Skeletal muscle satellite cell (primary cell): ENCODE results near the gene RNF148. TPM values are rescaled to one million over a fixed set of nuclear protein-coding genes. Genes with fewer than 3 reads are reported as not detected.

Experiments used
- H3K27me3 ChIP-seq: 2 replicates; pipeline ENCODE4 v1.7.0; 2013; ENCODE audit warnings: low read length; ENCODE audit not compliant: control insufficient read depth, insufficient read depth
- H3K36me3 ChIP-seq: 2 replicates; pipeline ENCODE4 v1.7.0; 2013; ENCODE audit warnings: mild to moderate bottlenecking, control low read depth, low read length; ENCODE audit not compliant: insufficient read depth
- H3K4me1 ChIP-seq: 2 replicates; pipeline ENCODE4 v1.7.0; 2013; ENCODE audit warnings: low read length; ENCODE audit not compliant: control insufficient read depth, insufficient read depth
- H3K4me2 ChIP-seq: 2 replicates; pipeline ENCODE4 v1.7.0; 2013; ENCODE audit warnings: mild to moderate bottlenecking, low read length
- H3K4me3 ChIP-seq: 2 replicates; pipeline ENCODE4 v1.7.0; 2013; ENCODE audit warnings: low read length
- H3K9ac ChIP-seq: 2 replicates; pipeline ENCODE4 v1.7.0; 2013; ENCODE audit warnings: mild to moderate bottlenecking, low read depth, low read length, moderate library complexity
- H3K9me3 ChIP-seq: replicated peaks from 2 replicates; pipeline ENCODE4 v1.7.0; 2013; ENCODE audit warnings: mild to moderate bottlenecking, control low read depth, low read length
- total RNA-seq: library from RNA; depleted of rRNA; stranded (reverse); fragments of >200 nt; gene quantifications from 2 replicates; pipeline ENCODE4 v1.2.3, GENCODE V29; 2012; rRNA removed

Gene RNF148
- total RNA-seq, result 0.22 and 0.25 TPM in 2 replicates

GRCh38 chr7:122702872-122703510 lies at the start of gene RNF148:
Gene RNF148, minus strand, starts transcription at chr7:122702922. Its CDS starts 172 bp downstream, at chr7:122702750.
- Histone ChIP-seq H3K4me3 (no peak within 1 kb of the TSS), H3K36me3 (no peaks in the 10 kb centered on the region), H3K9me3 (no peaks in the 10 kb centered on the region), H3K4me2 (no peak within 1 kb of the TSS), H3K4me1 (no peaks in the 10 kb centered on the region), H3K27me3 (no peaks in the 10 kb centered on the region), H3K9ac (no peak within 1 kb of the TSS)

GRCh38 chr7:122750389-122750788 lies 47.7 kb upstream of the RNF148 start:
- Histone ChIP-seq H3K4me2 (no peak overlapping the region), H3K4me1 (no peaks in the 10 kb centered on the region), H3K9ac (no peak overlapping the region), H3K36me3 (no peaks in the 10 kb centered on the region), H3K27me3 (no peaks in the 10 kb centered on the region), H3K4me3 (no peak overlapping the region), H3K9me3 (no peaks in the 10 kb centered on the region)

GRCh38 chr7:122748195-122748594 lies 45.5 kb upstream of the RNF148 start:
- no peaks in the 10 kb centered on the region for H3K9me3 ChIP-seq
- H3K36me3 ChIP-seq, result no peaks in the 10 kb centered on the region
- H3K4me3 ChIP-seq, result no peak overlapping the region
- no peak overlapping the region for H3K4me2 ChIP-seq
- no peaks in the 10 kb centered on the region for H3K27me3 ChIP-seq
- no peaks in the 10 kb centered on the region for H3K4me1 ChIP-seq
- no peak overlapping the region for H3K9ac ChIP-seq

- no peaks in the 10 kb centered on the region for H3K9me3 ChIP-seq
- H3K9ac ChIP-seq, result no peak overlapping the region
- H3K4me2 ChIP-seq, result no peak overlapping the region
- no peaks in the 10 kb centered on the region for H3K36me3 ChIP-seq
- no peaks in the 10 kb centered on the region for H3K4me1 ChIP-seq
- no peak overlapping the region for H3K4me3 ChIP-seq
- no peaks in the 10 kb centered on the region for H3K27me3 ChIP-seq
Observed at GRCh38 chr7:122746948-122747347, 44.2 kb upstream of the RNF148 start.

GRCh38 chr7:122743211-122743610 lies 40.5 kb upstream of the RNF148 start:
- Histone ChIP-seq H3K9me3 (no peaks in the 10 kb centered on the region), H3K4me3 (no peak overlapping the region), H3K4me2 (no peak overlapping the region), H3K27me3 (no peaks in the 10 kb centered on the region), H3K9ac (no peak overlapping the region), H3K36me3 (no peaks in the 10 kb centered on the region), H3K4me1 (no peaks in the 10 kb centered on the region)

- H3K4me1 ChIP-seq, result no peaks in the 10 kb centered on the region
- no peaks in the 10 kb centered on the region for H3K27me3 ChIP-seq
- no peak overlapping the region for H3K4me2 ChIP-seq
- no peak overlapping the region for H3K4me3 ChIP-seq
- no peaks in the 10 kb centered on the region for H3K36me3 ChIP-seq
- no peaks in the 10 kb centered on the region for H3K9me3 ChIP-seq
- no peak overlapping the region for H3K9ac ChIP-seq
Observed at GRCh38 chr7:122738947-122739346, 36.2 kb upstream of the RNF148 start.

GRCh38 chr7:122736183-122736582 lies 33.5 kb upstream of the RNF148 start:
- no peak overlapping the region for H3K4me2 ChIP-seq
- no peaks in the 10 kb centered on the region for H3K9me3 ChIP-seq
- no peak overlapping the region for H3K9ac ChIP-seq
- H3K4me3 ChIP-seq, result no peak overlapping the region
- H3K4me1 ChIP-seq, result no peaks in the 10 kb centered on the region
- no peaks in the 10 kb centered on the region for H3K27me3 ChIP-seq
- H3K36me3 ChIP-seq, result no peaks in the 10 kb centered on the region

- H3K9me3 ChIP-seq, result no peaks in the 10 kb centered on the region
- H3K27me3 ChIP-seq, result no peaks in the 10 kb centered on the region
- H3K4me1 ChIP-seq, result no peaks in the 10 kb centered on the region
- no peak overlapping the region for H3K9ac ChIP-seq
- no peak overlapping the region for H3K4me3 ChIP-seq
- H3K36me3 ChIP-seq, result no peaks in the 10 kb centered on the region
- H3K4me2 ChIP-seq, result no peak overlapping the region
Observed at GRCh38 chr7:122727759-122728158, 25.0 kb upstream of the RNF148 start.

- Histone ChIP-seq H3K4me1 (no peaks in the 10 kb centered on the region), H3K4me2 (no peak overlapping the region), H3K4me3 (no peak overlapping the region), H3K36me3 (no peaks in the 10 kb centered on the region), H3K9ac (no peak overlapping the region), H3K27me3 (no peaks in the 10 kb centered on the region), H3K9me3 (no peaks in the 10 kb centered on the region)
Observed at GRCh38 chr7:122727354-122727753, 24.6 kb upstream of the RNF148 start.

- Histone ChIP-seq H3K4me2 (no peak overlapping the region), H3K9ac (no peak overlapping the region), H3K9me3 (no peaks in the 10 kb centered on the region), H3K4me1 (no peaks in the 10 kb centered on the region), H3K27me3 (no peaks in the 10 kb centered on the region), H3K4me3 (no peak overlapping the region), H3K36me3 (no peaks in the 10 kb centered on the region)
Observed at GRCh38 chr7:122726881-122727280, 24.2 kb upstream of the RNF148 start.

GRCh38 chr7:122724366-122724765 lies 21.6 kb upstream of the RNF148 start:
- Histone ChIP-seq H3K4me3 (no peak overlapping the region), H3K36me3 (no peaks in the 10 kb centered on the region), H3K4me1 (no peaks in the 10 kb centered on the region), H3K9me3 (no peaks in the 10 kb centered on the region), H3K9ac (no peak overlapping the region), H3K27me3 (no peaks in the 10 kb centered on the region), H3K4me2 (no peak overlapping the region)

GRCh38 chr7:122719010-122719578 lies 16.4 kb upstream of the RNF148 start:
- no peaks in the 10 kb centered on the region for H3K27me3 ChIP-seq
- no peaks in the 10 kb centered on the region for H3K4me1 ChIP-seq
- no peak overlapping the region for H3K4me3 ChIP-seq
- no peak overlapping the region for H3K4me2 ChIP-seq
- H3K9me3 ChIP-seq, result no peaks in the 10 kb centered on the region
- no peaks in the 10 kb centered on the region for H3K36me3 ChIP-seq
- H3K9ac ChIP-seq, result no peak overlapping the region
